IMR-90 (cell line): Measurements from ENCODE around the gene RYK. TPM values are rescaled to one million over a fixed set of nuclear protein-coding genes. Genes with fewer than 3 reads are reported as not detected.
A peak's percentile ranks its signal among the peaks of the same experiment; 100 is the strongest.

Source experiments
- ATAC-seq: fragments of 200-7000 bp; cut with Tn5 transposase; 2 replicates; pipeline ENCODE4 v1.9.1; 2020; ENCODE audit warnings: low read depth, mild to moderate bottlenecking, moderate library complexity
- BruUV-seq: library from RNA; stranded (reverse); fragments of 400-500 nt; replicated peaks from 2 replicates; lab custom pipeline; 2021; lab: Mats Ljungman, UMichigan
- CTCF ChIA-PET: fragments of 300-600 bp; formaldehyde crosslinking; extraction: SDS; loops from one replicate; lab custom pipeline; 2021; ENCODE audit warnings: antibody characterized with exemption; lab: Yijun Ruan, JAX
- POLR2A ChIA-PET: fragments of 300-600 bp; sonication (Branson Sonifier 250); formaldehyde crosslinking; loops from one replicate; lab custom pipeline; 2022; ENCODE audit warnings: antibody characterized with exemption; ENCODE audit not compliant: unreplicated experiment; lab: Charles Lee
- DNase-seq: peaks from one replicate; pipeline ENCODE4 v3.0.0; 2013
- H2AFZ ChIP-seq: replicated peaks from 2 replicates; pipeline ENCODE3; 2013; ENCODE audit warnings: low read length, mild to moderate bottlenecking; ENCODE audit not compliant: poor library complexity
- H2AK5ac ChIP-seq: 2 replicates; pipeline ENCODE4 v1.6.1; 2013; ENCODE audit warnings: low read depth, low read length, inconsistent platforms
- H2AK9ac ChIP-seq: replicated peaks from 2 replicates; pipeline ENCODE3; 2013; ENCODE audit warnings: mild to moderate bottlenecking, low read depth, low read length, moderate library complexity; ENCODE audit not compliant: poor library complexity
- H2BK120ac ChIP-seq: 2 replicates; pipeline ENCODE4 v1.6.1; 2013; ENCODE audit warnings: low read depth, low read length, inconsistent platforms
- H2BK15ac ChIP-seq: 3 replicates; pipeline ENCODE4 v1.6.1; 2013; ENCODE audit warnings: low read depth, low read length, inconsistent platforms
- H2BK20ac ChIP-seq: 2 replicates; pipeline ENCODE4 v1.6.1; 2013; ENCODE audit warnings: low read depth, mild to moderate bottlenecking, inconsistent platforms, low read length, moderate library complexity
- H2BK5ac ChIP-seq: 2 replicates; pipeline ENCODE4 v1.6.1; 2013; ENCODE audit warnings: mild to moderate bottlenecking, low read depth, low read length, inconsistent platforms; ENCODE audit not compliant: poor library complexity, severe bottlenecking
- H3K14ac ChIP-seq: replicated peaks from 2 replicates; pipeline ENCODE4 v1.6.1; 2013; ENCODE audit warnings: low read depth, low read length, inconsistent platforms
- H3K18ac ChIP-seq: 2 replicates; pipeline ENCODE4 v1.6.1; 2013; ENCODE audit warnings: low read depth, low read length, control low read depth
- H3K23ac ChIP-seq: 2 replicates; pipeline ENCODE4 v1.6.1; 2013; ENCODE audit warnings: low read depth, low read length, inconsistent platforms
- H3K27ac ChIP-seq: 2 replicates; pipeline ENCODE4 v1.5.1; 2013; ENCODE audit warnings: mild to moderate bottlenecking, control low read depth, low read length; ENCODE audit not compliant: insufficient read depth
- H3K27me3 ChIP-seq: 2 replicates; pipeline ENCODE4 v1.6.1; 2013; ENCODE audit warnings: low read length; ENCODE audit not compliant: control insufficient read depth, insufficient read depth
- H3K36me3 ChIP-seq: 2 replicates; pipeline ENCODE4 v1.6.1; 2013; ENCODE audit warnings: low read length, mixed read lengths; ENCODE audit not compliant: control insufficient read depth, insufficient read depth
- H3K4ac ChIP-seq: 2 replicates; pipeline ENCODE4 v1.6.1; 2013; ENCODE audit warnings: low read depth, low read length, inconsistent platforms
- H3K4me1 ChIP-seq: 2 replicates; pipeline ENCODE4 v1.6.1; 2013; ENCODE audit warnings: low read length, mixed read lengths; ENCODE audit not compliant: control insufficient read depth, insufficient read depth
- H3K4me2 ChIP-seq: 2 replicates; pipeline ENCODE4 v1.6.1; 2013; ENCODE audit warnings: low read depth, mild to moderate bottlenecking, control low read depth, low read length, moderate library complexity
- H3K4me3 ChIP-seq: 2 replicates; pipeline ENCODE4 v1.5.1; 2013; ENCODE audit warnings: low read depth, mild to moderate bottlenecking, control low read depth, low read length, moderate library complexity; ENCODE audit not compliant: insufficient read depth
- H3K56ac ChIP-seq: 2 replicates; pipeline ENCODE4 v1.6.1; 2013; ENCODE audit warnings: low read length, inconsistent platforms; ENCODE audit not compliant: insufficient read depth; ENCODE audit errors: extremely low read depth
- H3K79me1 ChIP-seq, 2 experiments: 2 replicates each; pipeline ENCODE4 v1.6.1; 2013; ENCODE audit warnings: low read length in 2 of 2, inconsistent platforms in 1 of 2, low read depth in 1 of 2
- H3K9ac ChIP-seq: 2 replicates; pipeline ENCODE4 v1.6.1; 2013; ENCODE audit warnings: low read depth, low read length, control low read depth
- H3K9me1 ChIP-seq: 2 replicates; pipeline ENCODE4 v1.6.1; 2013; ENCODE audit warnings: low read length, inconsistent platforms; ENCODE audit not compliant: insufficient read depth
- H3K9me3 ChIP-seq: 2 replicates; pipeline ENCODE4 v1.6.1; 2013; ENCODE audit warnings: low read length; ENCODE audit not compliant: control insufficient read depth, insufficient read depth
- H4K20me1 ChIP-seq: 2 replicates; pipeline ENCODE4 v1.6.1; 2013; ENCODE audit warnings: low read length, inconsistent platforms; ENCODE audit not compliant: insufficient read depth
- H4K5ac ChIP-seq: 2 replicates; pipeline ENCODE4 v1.6.1; 2013; ENCODE audit warnings: mild to moderate bottlenecking, low read depth, low read length, control low read depth
- H4K8ac ChIP-seq, 2 experiments: 2 replicates each; pipeline ENCODE4 v1.6.1; 2013; ENCODE audit warnings: low read depth in 2 of 2, low read length in 2 of 2, control low read depth in 1 of 2, inconsistent platforms in 1 of 2
- H4K91ac ChIP-seq: 2 replicates; pipeline ENCODE4 v1.6.1; 2013; ENCODE audit warnings: low read depth, low read length, inconsistent platforms; ENCODE audit not compliant: insufficient read depth
- BHLHE40 ChIP-seq: fragments of 150-350 bp; IDR thresholded peaks from 2 replicates; pipeline ENCODE4 v1.6.1; 2016; ENCODE audit warnings: mild to moderate bottlenecking, low read depth, low read length
- CEBPB ChIP-seq: IDR thresholded peaks from 2 replicates; pipeline ENCODE4 v1.6.1; 2012; ENCODE audit warnings: low read depth, low read length, improper control_type of control experiment
- CHD1 ChIP-seq: IDR thresholded peaks from 2 replicates; pipeline ENCODE4 v1.6.1; 2012; ENCODE audit warnings: low read depth, low read length, improper control_type of control experiment
- MAZ ChIP-seq: IDR thresholded peaks from 2 replicates; pipeline ENCODE4 v1.6.1; 2012; ENCODE audit warnings: low read depth, mild to moderate bottlenecking, low read length, improper control_type of control experiment, moderate library complexity, borderline replicate concordance
- MXI1 ChIP-seq: IDR thresholded peaks from 2 replicates; pipeline ENCODE4 v1.6.1; 2012; ENCODE audit warnings: low read depth, mild to moderate bottlenecking, low read length, moderate library complexity, borderline replicate concordance
- RAD21 ChIP-seq: IDR thresholded peaks from 2 replicates; pipeline ENCODE4 v1.6.1; 2012; ENCODE audit warnings: low read length, improper control_type of control experiment
- RCOR1 ChIP-seq: IDR thresholded peaks from 2 replicates; pipeline ENCODE4 v1.6.1; 2012; ENCODE audit warnings: mild to moderate bottlenecking, low read length, improper control_type of control experiment; ENCODE audit not compliant: insufficient replicate concordance
- RFX5 ChIP-seq: IDR thresholded peaks from 2 replicates; pipeline ENCODE4 v1.8.0; 2012; ENCODE audit warnings: low read depth, mild to moderate bottlenecking, low read length, moderate library complexity
- SMC3 ChIP-seq: fragments of 150-350 bp; IDR thresholded peaks from 2 replicates; pipeline ENCODE4 v1.6.1; 2016; ENCODE audit warnings: low read depth, mild to moderate bottlenecking, antibody characterized with exemption, low read length, moderate library complexity
- USF2 ChIP-seq: fragments of 150-350 bp; IDR thresholded peaks from 2 replicates; pipeline ENCODE4 v1.6.1; 2017; ENCODE audit warnings: mild to moderate bottlenecking, antibody characterized with exemption, low read length, low read depth
- WGBS, 2 experiments: methylation state at CpG; one replicate each; pipeline versions ENCODE4 v1.1.5 to v1.1.7; 2013; ENCODE audit warnings: missing lambda C conversion rate in 2 of 2; ENCODE audit not compliant: insufficient read length in 1 of 2; ENCODE audit errors: extremely low coverage in 2 of 2; 5-methylcytosine and 5-hydroxymethylcytosine counted together
- dilution Hi-C: fragments of 300-500 bp; cut with HindIII; formaldehyde crosslinking; loops from one replicate; pipeline ENCODE4 v1.14.3; 2018; ENCODE audit warnings: low sequenced_read_pairs; ENCODE audit not compliant: unreplicated experiment
- in situ Hi-C: fragments of 300-500 bp; cut with MboI; formaldehyde crosslinking; loops from 3 replicates; pipeline ENCODE4 v1.14.3; 2019; ENCODE audit warnings: low sequenced_read_pairs, inconsistent platforms, mixed read lengths
- intact Hi-C: fragments of 100-400 bp; cut with micrococcal nuclease; formaldehyde crosslinking; loops from 2 replicates; pipeline ENCODE4 v1.10.0; 2022
- polyA plus RNA-seq, 3 experiments: library from polyadenylated mRNA; depleted of rRNA; stranded (reverse); fragments of >200 nt; gene quantifications; 2 replicates each; pipeline ENCODE4 v1.2.3, GENCODE V29; 2012; ENCODE audit warnings: low replicate concordance in 1 of 3
- total RNA-seq: library from RNA; depleted of rRNA; stranded (reverse); fragments of >200 nt; gene quantifications from 2 replicates; pipeline ENCODE4 v1.2.3, GENCODE V29; 2012

Gene RYK
- total and polyA plus RNA-seq, 2 of the 4 experiments (the other 2 are of a cell fraction), result 42.4 to 106 TPM

GRCh38 chr3:134231131-134231530 is 19.5 kb downstream of the RYK start:
- Histone ChIP-seq H2BK15ac (no peak overlapping the region), H3K23ac (peak overlapping the region; percentile 50; the same call in 1 of the 2 replicates), H3K9ac (no peak overlapping the region), H3K27me3 (no peaks in the 10 kb centered on the region), H4K5ac (no peak overlapping the region), H3K4ac (no peak overlapping the region), H3K27ac (no peak overlapping the region), H2BK20ac (no peak overlapping the region), H3K4me1 (peaks cover 7% of the 10 kb centered on the region), H3K14ac (no peak overlapping the region), H3K4me3 (no peak overlapping the region), H3K4me2 (no peak overlapping the region), H3K9me3 (no peaks in the 10 kb centered on the region), H4K8ac (no peak overlapping the region), H3K36me3 (no peaks in the 10 kb centered on the region), H2BK5ac (no peak overlapping the region), H2AK5ac (no peak overlapping the region; the same call in 1 of the 2 replicates), H2AK9ac (no peak overlapping the region), H2AFZ (no peak overlapping the region), H3K79me1 (peaks cover 19 to 54% of the 10 kb centered on the region in 2 experiments), H4K20me1 (peaks cover 57% of the 10 kb centered on the region), H3K18ac (no peak overlapping the region), H2BK120ac (no peak overlapping the region), H4K91ac (no peak overlapping the region), H3K56ac (no peak overlapping the region), H3K9me1 (peaks cover 6% of the 10 kb centered on the region)
- TF ChIP-seq BHLHE40, result no peak
- no peak for TF ChIP-seq SMC3
- TF ChIP-seq RCOR1, result no peak
- no peak for TF ChIP-seq CEBPB
- no peak for TF ChIP-seq RFX5
- no peak for TF ChIP-seq USF2
- no peak for TF ChIP-seq MAZ
- no peak for TF ChIP-seq MXI1
- TF ChIP-seq RAD21, result no peak
- TF ChIP-seq CHD1, result no peak
- in situ Hi-C loops (no loop called here), dilution Hi-C loops (no loop called here), intact Hi-C loops (no loop called here)
- DNase-seq, result no peak
- ChIA-PET POLR2A (no interaction called here), CTCF (no interaction called here)
- ATAC-seq, result no peak
- no CpG with 5 or more reads among the region's 3 CpGs for WGBS, 2 experiments
- no TSS peak for BruUV-seq
